IPS-11a (cell line): ENCODE data around the gene CHD8.

Experiments used
- H3K4me3 ChIP-seq: one replicate; pipeline ENCODE4 v1.5.1; 2013; ENCODE audit warnings: low read depth, low read length, control low read depth

The CHD8 gene

DNA sequence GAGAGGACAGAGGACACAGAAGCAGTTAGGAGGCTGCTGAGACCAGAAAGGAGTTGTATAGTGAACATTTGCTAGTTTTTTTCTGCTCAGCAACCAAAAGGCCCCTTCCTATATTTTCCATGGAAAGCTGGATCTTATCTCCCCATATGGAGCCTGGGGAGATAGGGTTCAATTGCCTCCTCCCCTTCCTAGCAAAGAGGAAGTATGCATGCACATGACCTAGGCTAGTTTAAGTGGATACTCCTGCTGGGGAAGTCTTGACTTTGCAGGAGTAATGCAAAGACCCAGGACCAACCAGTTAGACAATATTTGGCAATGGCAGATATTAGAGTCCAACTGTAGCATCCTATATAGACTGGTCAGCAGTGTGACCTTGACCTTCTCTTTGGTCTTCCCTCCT is 15.1 kb downstream of the CHD8 start:
- H3K4me3 ChIP-seq, result no peak overlapping the region

DNA sequence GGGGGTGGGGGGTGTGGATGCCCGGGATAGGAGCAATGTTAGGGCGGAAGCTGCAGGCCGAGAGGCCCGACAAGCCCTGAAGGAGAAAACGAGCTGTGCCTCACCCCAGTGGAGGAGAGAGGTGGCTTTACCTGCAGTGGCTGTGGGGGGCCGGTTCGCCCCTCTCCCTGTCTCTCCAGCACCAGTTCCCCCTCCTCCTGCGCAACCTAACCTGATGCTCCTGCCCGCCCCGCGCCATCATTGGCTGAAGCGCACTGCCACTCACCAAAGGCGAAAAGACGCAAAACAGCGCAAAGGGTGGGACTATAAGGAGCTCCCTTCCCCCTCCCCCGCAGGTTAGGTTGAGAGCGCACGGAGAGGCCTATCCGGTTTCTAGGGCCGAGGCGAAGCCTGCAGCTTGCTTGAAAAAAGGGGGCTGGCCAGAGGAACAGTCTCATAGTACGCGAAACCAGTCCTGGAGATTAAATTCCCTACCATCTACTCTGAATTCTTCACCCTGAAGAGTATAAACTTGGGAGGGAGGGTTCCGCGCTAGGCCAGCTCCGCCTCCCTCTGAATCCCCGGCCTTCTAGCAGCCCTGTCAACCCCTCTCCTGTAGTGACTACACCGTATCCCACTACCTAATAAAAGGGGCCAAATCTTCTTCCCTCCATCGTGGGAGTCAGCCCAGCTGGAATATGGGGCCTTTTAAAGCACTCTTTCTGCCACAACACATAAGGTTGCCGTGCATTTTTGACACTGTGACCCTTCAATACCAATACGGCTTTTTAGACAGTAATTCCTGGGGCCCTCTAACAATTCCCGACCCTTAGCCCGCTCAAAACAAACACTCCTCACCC is 18.6 kb downstream of the CHD8 start:
- H3K4me3 ChIP-seq, result peak overlapping the region; percentile 74

DNA sequence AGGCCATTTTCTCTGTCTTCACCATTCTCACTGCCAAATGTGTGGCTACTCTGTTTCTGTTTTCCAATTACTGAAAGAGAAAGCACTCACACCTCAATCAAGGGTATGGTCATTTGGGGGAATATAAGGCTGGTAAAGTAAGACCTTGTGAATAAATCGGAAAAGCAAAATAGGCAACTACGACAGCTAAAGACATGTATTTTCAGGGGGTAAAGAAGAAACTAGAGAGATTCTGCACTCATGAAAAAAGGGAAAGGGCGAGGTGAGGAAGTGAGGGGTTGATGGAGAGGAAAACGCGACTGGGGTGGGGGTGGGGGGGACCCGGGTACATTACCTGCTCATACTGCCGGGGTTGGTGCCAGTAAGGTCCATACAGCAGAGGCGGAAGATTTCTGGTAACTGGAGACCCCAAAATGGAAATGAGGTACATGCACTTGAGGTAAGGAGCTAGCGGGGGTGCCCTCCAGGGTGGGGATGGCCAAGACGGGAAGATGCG is 19.3 kb downstream of the CHD8 start:
- peak overlapping the region; percentile 74 for H3K4me3 ChIP-seq

DNA sequence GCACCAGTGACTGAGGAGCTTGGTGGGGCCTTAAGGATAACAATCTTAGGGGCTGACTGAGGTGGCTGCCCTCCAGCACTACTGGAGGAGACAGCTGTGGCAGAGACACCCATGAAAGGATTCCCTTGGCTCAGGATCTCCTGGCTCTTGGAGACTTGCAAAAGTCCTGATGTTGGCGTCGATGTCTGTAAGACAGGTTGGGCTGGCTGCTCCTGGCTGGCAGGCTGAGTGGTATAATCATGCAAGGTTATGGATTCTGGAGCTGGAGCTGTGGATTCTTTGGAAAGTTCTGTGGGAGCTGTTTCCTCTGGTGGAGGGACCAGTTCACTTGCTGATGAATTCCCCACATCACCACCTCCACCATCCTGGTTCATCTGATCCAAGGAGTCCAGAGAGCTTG is 24.8 kb downstream of the CHD8 start:
- H3K4me3 ChIP-seq, result no peak overlapping the region

DNA sequence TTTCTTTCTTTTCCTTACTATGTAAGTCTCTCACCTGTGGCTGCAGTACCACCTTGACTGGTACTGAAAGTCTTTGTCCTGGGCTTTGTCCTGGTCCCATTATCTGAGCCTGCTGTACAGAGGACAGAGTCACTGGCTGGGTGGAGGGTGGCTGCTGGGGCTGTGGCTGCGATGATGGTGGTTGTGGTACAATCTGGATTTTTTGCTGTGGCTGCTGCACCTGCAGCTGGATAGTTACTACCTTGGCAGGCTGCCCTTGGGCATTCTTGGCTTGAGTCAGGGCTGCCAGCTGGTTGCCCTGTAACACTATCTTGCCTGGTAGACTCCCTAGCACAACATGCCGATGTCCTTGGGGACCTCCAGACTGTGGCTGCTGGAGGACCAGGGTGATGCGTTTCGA is 27.0 kb downstream of the CHD8 start:
- no peak overlapping the region for H3K4me3 ChIP-seq

GRCh38 chr14:21426692-21427091 is 29.2 kb downstream of the CHD8 start:
- no peak overlapping the region for H3K4me3 ChIP-seq

DNA sequence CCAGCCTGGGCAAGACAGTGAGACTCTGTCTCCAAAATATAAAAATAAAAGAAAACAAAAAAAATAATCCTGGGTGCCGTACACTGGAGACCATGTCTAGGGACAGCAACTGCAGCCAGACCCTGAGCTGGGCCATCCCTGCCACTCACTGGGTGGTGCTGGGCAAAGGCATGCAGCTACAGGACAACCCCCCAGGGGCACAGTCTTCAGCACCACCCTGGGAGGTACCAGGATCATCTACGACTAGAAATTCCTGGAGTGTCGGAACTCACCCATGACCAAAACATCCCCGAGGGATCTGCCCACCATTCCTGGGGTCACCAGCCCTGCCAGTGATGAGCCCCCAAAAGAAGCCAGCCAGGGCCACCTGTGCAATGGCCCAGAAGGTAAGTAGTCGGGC is 36.4 kb downstream of the CHD8 start:
- H3K4me3 ChIP-seq, result no peak overlapping the region

DNA sequence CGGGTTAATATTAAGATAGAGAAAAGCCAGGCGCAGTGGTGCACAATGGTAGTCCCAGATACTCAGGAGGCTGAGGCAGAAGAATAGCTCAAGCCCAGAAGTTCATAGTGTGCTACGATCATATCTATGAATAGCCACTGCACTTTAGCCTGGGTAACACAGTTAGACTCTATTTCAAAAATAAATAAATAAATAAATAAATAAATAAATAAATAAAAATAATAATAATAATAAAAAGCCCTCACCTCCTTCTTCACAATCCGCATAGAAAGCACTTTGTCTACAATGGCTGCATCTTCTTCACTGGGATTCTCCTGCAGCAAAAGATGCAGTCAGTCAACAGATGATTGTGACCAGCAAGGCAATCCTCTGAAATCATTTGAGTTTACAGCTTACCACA is 40.6 kb downstream of the CHD8 start:
- no peak overlapping the region for H3K4me3 ChIP-seq

DNA sequence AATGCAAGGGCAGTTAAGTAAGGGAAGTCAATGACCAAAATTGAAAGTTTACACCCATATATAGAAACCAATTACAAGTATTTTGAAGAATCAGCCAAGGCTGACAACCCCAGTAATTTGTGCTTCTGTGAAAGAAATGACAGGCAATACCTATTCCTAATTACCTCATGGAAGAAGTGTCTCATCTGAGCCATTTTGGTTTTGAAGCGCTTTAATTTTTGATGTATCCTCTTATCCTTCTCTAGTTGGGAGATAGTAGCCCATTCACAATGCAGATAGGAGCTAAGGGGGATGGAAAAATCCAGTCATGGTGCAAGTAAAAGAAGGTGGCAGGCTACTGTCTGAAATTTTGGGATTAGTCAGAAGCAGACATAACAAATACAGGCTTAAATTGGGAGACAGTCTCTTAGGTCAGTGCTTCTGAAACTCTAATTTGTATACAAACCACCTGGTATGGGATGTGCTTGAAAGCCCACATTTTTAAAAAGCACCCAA is 41.7 kb downstream of the CHD8 start:
- H3K4me3 ChIP-seq, result no peak overlapping the region

DNA sequence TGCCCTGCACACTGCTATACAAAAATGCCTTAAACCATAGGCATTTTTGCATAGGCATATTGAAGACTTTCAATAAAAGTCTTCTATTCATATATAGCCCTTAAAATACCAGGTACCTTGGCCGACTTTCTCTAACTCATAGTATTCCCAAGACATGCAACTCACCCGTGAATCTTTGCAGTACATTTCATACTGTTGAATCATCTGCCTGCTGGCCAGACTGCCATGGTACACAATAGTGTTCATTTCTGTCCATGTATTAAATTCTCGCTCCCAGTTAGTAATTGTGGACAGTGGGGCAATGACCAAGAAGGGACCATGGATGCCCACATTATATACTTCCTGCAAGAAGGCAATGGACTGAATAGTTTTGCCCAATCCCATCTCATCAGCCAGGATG is 47.8 kb downstream of the CHD8 start:
- H3K4me3 ChIP-seq, result no peak overlapping the region

DNA sequence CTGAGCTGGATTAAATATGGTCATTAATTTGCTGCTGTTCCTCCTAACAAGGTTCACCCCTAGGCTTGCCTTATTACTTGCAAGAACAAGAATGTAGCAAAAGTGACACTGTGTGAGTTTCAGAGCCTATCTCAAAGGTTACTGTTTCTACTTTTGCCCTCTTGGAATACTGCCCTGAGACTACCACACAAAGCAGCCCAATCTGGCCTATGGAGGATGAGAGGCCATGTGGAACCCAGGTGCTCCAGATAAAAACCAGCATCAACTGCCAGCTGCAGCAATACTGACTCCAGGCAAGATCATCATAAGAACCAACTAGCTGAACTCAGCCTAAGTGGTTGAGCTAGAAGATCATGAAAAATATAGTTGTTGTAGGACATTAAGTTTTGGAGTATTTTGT is 49.7 kb downstream of the CHD8 start:
- no peak overlapping the region for H3K4me3 ChIP-seq

GRCh38 chr14:21405097-21405496 is 50.8 kb downstream of the CHD8 start:
- H3K4me3 ChIP-seq, result no peak overlapping the region

DNA sequence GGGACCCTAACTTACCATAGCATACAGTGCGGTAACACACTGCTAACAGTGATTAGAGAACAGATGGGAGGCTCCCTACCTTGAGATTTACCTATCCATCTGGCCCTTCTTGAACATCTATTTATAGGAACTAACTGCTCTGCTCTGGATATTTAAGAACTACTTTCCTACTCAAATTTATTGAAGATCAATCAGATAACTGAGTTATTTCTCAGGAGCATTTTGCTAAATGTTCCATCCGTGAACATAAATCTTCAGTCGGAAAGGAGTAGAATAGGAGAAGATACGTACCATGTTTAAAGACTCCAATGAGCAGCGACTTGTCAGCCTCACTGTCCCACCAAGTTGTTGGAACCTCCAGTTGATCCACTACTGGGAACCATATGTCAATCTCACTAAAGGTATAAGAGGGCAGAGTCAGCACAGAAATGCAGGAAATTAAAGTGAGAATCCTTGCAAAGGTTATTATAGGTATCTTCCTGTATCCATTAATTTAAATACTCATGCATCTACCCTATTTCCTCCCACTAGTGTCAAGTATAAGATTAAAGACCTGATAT is 56.5 kb downstream of the CHD8 start:
- H3K4me3 ChIP-seq, result no peak overlapping the region

DNA sequence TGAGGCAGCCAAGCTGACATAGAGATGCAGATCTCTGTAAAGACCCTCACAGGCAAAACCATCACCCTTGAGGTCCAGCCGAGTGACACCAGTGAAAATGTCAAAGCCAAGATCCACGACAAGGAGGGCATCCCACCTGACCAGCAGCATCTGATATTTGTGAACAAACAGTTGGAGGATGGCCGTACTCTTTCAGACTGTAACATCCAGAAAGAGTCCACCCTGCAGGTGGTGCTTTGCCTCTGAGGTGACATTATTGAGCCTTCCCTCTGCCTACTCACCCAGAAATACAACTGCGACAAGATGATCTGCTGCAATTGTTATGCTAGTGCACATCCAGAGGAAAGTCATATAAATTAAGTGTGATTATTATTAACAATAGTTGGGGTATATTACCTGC is 57.0 kb downstream of the CHD8 start:
- H3K4me3 ChIP-seq, result no peak overlapping the region

DNA sequence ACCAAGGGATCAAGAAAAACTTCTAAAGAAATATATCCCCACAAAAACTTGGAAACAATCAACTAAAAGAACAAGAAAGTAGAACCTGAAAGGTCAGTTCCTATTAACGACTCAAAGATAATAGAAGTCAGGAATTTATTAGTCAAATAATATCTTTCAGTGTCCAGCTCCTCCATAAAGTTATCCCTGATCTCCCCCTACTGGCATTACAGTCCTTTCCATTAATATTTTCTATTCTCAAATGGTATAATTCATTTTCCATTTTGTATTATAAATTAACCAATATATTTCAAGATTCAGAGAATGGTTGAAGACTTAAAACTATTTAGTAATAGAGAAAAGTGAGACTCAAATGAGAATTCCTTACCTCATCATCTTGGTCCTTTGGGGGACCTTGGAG is 60.5 kb downstream of the CHD8 start:
- no peak overlapping the region for H3K4me3 ChIP-seq

DNA sequence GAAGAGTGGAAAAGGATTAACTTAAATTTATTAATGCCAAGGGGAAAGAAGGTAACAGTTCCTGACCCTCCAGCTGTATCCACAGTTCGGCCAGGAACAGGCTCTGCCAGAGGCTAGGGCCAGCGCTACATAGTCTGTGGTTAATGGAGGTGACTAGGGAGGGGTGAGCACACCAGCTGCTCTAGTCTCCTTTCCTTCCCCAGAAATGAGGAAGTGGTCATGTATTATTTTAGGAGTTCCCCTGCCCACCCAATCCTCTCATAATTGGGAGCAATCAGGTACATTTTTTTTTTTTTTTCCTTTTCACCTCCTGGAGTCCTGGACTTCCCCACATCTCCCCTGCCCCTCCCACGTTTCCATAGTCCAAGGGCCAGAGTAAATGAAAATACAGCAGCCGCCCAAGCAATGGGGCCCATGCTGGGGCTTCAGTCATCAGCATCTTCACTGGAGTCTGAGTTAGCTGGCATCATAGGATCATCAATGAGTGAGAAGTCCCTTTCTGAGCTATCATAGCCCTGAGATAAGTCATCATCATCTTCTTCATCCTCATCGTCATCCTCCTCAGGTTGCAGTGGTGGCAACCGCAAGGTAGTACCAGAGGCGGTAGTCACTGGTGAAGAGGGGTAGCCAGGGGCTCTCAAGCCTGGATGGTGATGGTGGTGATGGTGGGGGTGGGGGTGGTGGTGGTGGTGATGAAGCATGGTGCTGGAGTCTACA is 70.6 kb downstream of the CHD8 start:
- H3K4me3 ChIP-seq, result no peak overlapping the region

DNA sequence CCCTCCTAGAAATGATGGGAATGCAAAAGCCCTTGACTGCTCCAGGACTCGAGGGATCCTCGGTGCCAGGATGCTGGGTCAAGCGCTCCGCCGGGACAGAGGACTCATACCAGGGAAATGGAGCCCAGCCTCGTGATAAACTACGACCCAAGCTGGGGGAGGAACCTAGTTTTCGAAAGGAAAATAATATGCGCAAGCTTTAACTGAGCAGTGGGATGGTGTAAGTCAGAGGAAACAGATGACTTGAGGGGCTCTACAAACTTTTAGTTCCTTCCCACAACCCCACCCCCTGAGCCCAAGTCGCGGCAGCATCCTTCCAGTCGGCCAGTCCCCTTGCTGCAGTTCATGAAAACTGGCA is 71.5 kb downstream of the CHD8 start:
- peak overlapping the region; percentile 100 for H3K4me3 ChIP-seq

GRCh38 chr14:21383848-21384493 is 72.0 kb downstream of the CHD8 start, which contains the start of gene SUPT16H:
Gene SUPT16H, minus strand, starts transcription at chr14:21384019. Its CDS starts 92 bp downstream, at chr14:21383927.
- peak within 1 kb of the TSS; percentile 100 for H3K4me3 ChIP-seq

- peak overlapping the region; percentile 100 for H3K4me3 ChIP-seq
Measured at GRCh38 chr14:21382886-21383847, 72.8 kb downstream of the CHD8 start.

GRCh38 chr14:21382095-21382494 is 73.8 kb downstream of the CHD8 start:
- H3K4me3 ChIP-seq, result no peak overlapping the region
